Body of pancreas (tissue), 4 donors: ENCODE data around the gene MAST4.

Experiments
- CTCF ChIP-seq, 7 experiments: fragments of 450-650 bp in 4 of 7; fragments of 200-600 bp in 3 of 7; sonication (generic) in 3 of 7; IDR thresholded peaks; one replicate each; pipeline ENCODE4 v1.5.1; 2016 to 2019; ENCODE audit warnings: antibody characterized with exemption in 7 of 7
- POLR2A ChIP-seq, 3 donors: fragments of 450-650 bp; IDR thresholded peaks; one replicate each; pipeline ENCODE4 v1.6.1; 2016; ENCODE audit warnings: antibody characterized with exemption in 3 of 3, mild to moderate bottlenecking in 2 of 3

GRCh38 chr5:66745297-66745696 is 149.1 kb downstream of the MAST4 start:
- no peak for TF ChIP-seq CTCF (IDR thresholded peaks at IDR 0.05)
- no peak for TF ChIP-seq POLR2A (IDR thresholded peaks at IDR 0.05)
